GM21367 (cell line): Measurements from ENCODE around the gene MRPL27.
A peak's percentile ranks its signal among the peaks of the same experiment; 100 is the strongest.
"Not testable (repeated sequence)": the region's sequence is repeated elsewhere in the genome, so short reads cannot be mapped to it uniquely, and the experiment has no call there.

ENCODE experiments used
- ATAC-seq: cut with Tn5 transposase; IDR thresholded peaks from one replicate; pipeline ENCODE4 v1.9.1; 2021; ENCODE audit not compliant: unreplicated experiment

Gene MRPL27

GRCh38 chr17:50372758-50373556, at the start of gene MRPL27, which contains the start of gene EME1:
Gene MRPL27, minus strand, starts transcription at chr17:50373184. Its CDS starts 14 bp downstream, at chr17:50373170.
Gene EME1, plus strand, starts transcription at chr17:50373229. Its CDS starts 1,980 bp downstream, at chr17:50375209.
- peak; percentile 57 for ATAC-seq

- ATAC-seq: no peak
Observed at GRCh38 chr17:50422738-50423137, 49.8 kb upstream of the MRPL27 start.

GRCh38 chr17:50421308-50422051, 48.5 kb upstream of the MRPL27 start:
- no peak for ATAC-seq

- no peak for ATAC-seq
Observed at GRCh38 chr17:50420419-50421112, 47.6 kb upstream of the MRPL27 start.

GRCh38 chr17:50419577-50419976, 46.6 kb upstream of the MRPL27 start:
- ATAC-seq: not testable (repeated sequence)

- no peak for ATAC-seq
Observed at GRCh38 chr17:50414808-50415207, 41.8 kb upstream of the MRPL27 start.

GRCh38 chr17:50412188-50412732, 39.3 kb upstream of the MRPL27 start:
- ATAC-seq: no peak

GRCh38 chr17:50407921-50408320, 34.9 kb upstream of the MRPL27 start:
- ATAC-seq: no peak

GRCh38 chr17:50406578-50406977, 33.6 kb upstream of the MRPL27 start:
- ATAC-seq: no peak

- not testable (repeated sequence) for ATAC-seq
Observed at GRCh38 chr17:50405351-50405750, 32.4 kb upstream of the MRPL27 start.

GRCh38 chr17:50399591-50399990, 26.6 kb upstream of the MRPL27 start:
- ATAC-seq: not testable (repeated sequence)

GRCh38 chr17:50398672-50399071, 25.7 kb upstream of the MRPL27 start:
- not testable (repeated sequence) for ATAC-seq

GRCh38 chr17:50397919-50398285, 24.9 kb upstream of the MRPL27 start:
- ATAC-seq: no peak

- ATAC-seq: peak; percentile 89
Observed at GRCh38 chr17:50397111-50397918, 24.3 kb upstream of the MRPL27 start, which contains the start of gene LRRC59. Gene LRRC59, minus strand, starts transcription at chr17:50397523. Its CDS starts 206 bp downstream, at chr17:50397317.

GRCh38 chr17:50396261-50397110, 23.5 kb upstream of the MRPL27 start:
- ATAC-seq: peak; percentile 4

GRCh38 chr17:50394711-50395110, 21.7 kb upstream of the MRPL27 start:
- ATAC-seq: no peak

GRCh38 chr17:50393700-50394099, 20.7 kb upstream of the MRPL27 start:
- no peak for ATAC-seq

GRCh38 chr17:50392621-50393020, 19.6 kb upstream of the MRPL27 start:
- no peak for ATAC-seq

- no peak for ATAC-seq
Observed at GRCh38 chr17:50389534-50389933, 16.6 kb upstream of the MRPL27 start.
